PC-9 (cell line): ENCODE measurements around the gene GRID2. TPM values are rescaled to one million over a fixed set of nuclear protein-coding genes. Genes with fewer than 3 reads are reported as not detected.

ENCODE experiments used
- BruUV-seq: library from RNA; stranded (reverse); fragments of 400-500 nt; replicated peaks from 2 replicates; lab custom pipeline; 2021; lab: Mats Ljungman, UMichigan
- CTCF ChIA-PET: fragments of 300-600 bp; sonication (Branson Sonifier 250); formaldehyde crosslinking; loops from one replicate; lab custom pipeline; 2022; ENCODE audit warnings: antibody characterized with exemption; lab: Charles Lee
- POLR2A ChIA-PET: fragments of 300-600 bp; sonication (Branson Sonifier 250); formaldehyde crosslinking; loops from one replicate; lab custom pipeline; 2022; ENCODE audit warnings: antibody characterized with exemption; ENCODE audit not compliant: unreplicated experiment; lab: Charles Lee
- DNase-seq, 2 experiments: peaks; one replicate each; pipeline versions ENCODE4 v3.0.0 to v3.0.0-alpha.2; 2015 to 2022; ENCODE audit warnings: mixed read lengths in 1 of 2
- H2AFZ ChIP-seq: fragments of 200-600 bp; sonication (generic); 2 replicates; pipeline ENCODE4 v1.8.1; 2017; ENCODE audit warnings: antibody characterized with exemption
- H3F3A ChIP-seq: fragments of 200-600 bp; sonication (generic); 2 replicates; pipeline ENCODE4 v1.8.1; 2017; ENCODE audit warnings: antibody characterized with exemption, mild to moderate bottlenecking, low read depth; ENCODE audit not compliant: insufficient read depth
- H3K27ac ChIP-seq: fragments of 200-600 bp; sonication (generic); 2 replicates; pipeline ENCODE4 v1.6.1; 2016; ENCODE audit warnings: mixed run types
- H3K27me3 ChIP-seq: fragments of 200-600 bp; sonication (generic); 2 replicates; pipeline ENCODE4 v1.6.1; 2016; ENCODE audit warnings: low read depth, mixed run types; ENCODE audit not compliant: insufficient read depth
- H3K36me3 ChIP-seq: fragments of 200-600 bp; sonication (generic); 2 replicates; pipeline ENCODE4 v1.6.1; 2016; ENCODE audit warnings: low read depth, mixed run types
- H3K4me1 ChIP-seq: fragments of 200-600 bp; sonication (generic); replicated peaks from 2 replicates; pipeline ENCODE4 v1.6.1; 2016; ENCODE audit warnings: mixed run types; ENCODE audit not compliant: insufficient read depth
- H3K4me2 ChIP-seq: fragments of 200-600 bp; sonication (generic); 2 replicates; pipeline ENCODE4 v1.6.1; 2017; ENCODE audit warnings: mixed run types
- H3K4me3 ChIP-seq: fragments of 200-600 bp; sonication (generic); 2 replicates; pipeline ENCODE4 v1.6.1; 2016; ENCODE audit warnings: mixed run types
- H3K79me2 ChIP-seq: fragments of 200-600 bp; sonication (generic); 2 replicates; pipeline ENCODE4 v1.6.1; 2017; ENCODE audit warnings: low read depth, mixed run types
- H3K9me2 ChIP-seq: fragments of 200-600 bp; sonication (generic); 2 replicates; pipeline ENCODE4 v1.8.1; 2017; ENCODE audit warnings: mild to moderate bottlenecking; ENCODE audit not compliant: insufficient read depth
- H3K9me3 ChIP-seq: fragments of 200-600 bp; sonication (generic); 2 replicates; pipeline ENCODE4 v1.8.1; 2016; ENCODE audit warnings: low read depth; ENCODE audit not compliant: insufficient read depth
- H4K20me1 ChIP-seq: fragments of 200-600 bp; sonication (generic); 2 replicates; pipeline ENCODE4 v1.8.1; 2017; ENCODE audit not compliant: insufficient read depth
- CTCF ChIP-seq: fragments of 200-600 bp; sonication (generic); conservative IDR thresholded peaks from 2 replicates; pipeline ENCODE4 v1.6.1; 2017; ENCODE audit warnings: mixed run types, antibody characterized with exemption, mild to moderate bottlenecking, moderate library complexity
- EZH2 ChIP-seq: fragments of 200-600 bp; sonication (generic); IDR thresholded peaks from 2 replicates; pipeline ENCODE4 v1.8.0; 2017; ENCODE audit warnings: antibody characterized with exemption, low read depth
- intact Hi-C: fragments of 100-400 bp; cut with micrococcal nuclease; formaldehyde crosslinking; loops from one replicate; pipeline ENCODE4 v1.10.0; 2022; ENCODE audit not compliant: unreplicated experiment
- total RNA-seq: library from RNA; stranded (reverse); gene quantifications from 2 replicates; pipeline ENCODE4 v1.2.3, GENCODE V29; 2021

Gene GRID2
- total RNA-seq, 1 experiment from 2014 or later = not detected

- ChIA-PET POLR2A (no interaction called here), CTCF (no interaction called here)
- no peaks in the 10 kb centered on the region for H3K9me3 ChIP-seq
- no peaks in the 10 kb centered on the region for H3K27me3 ChIP-seq
- H3K79me2 ChIP-seq = no peaks in the 10 kb centered on the region
- no peak overlapping the region for H3K27ac ChIP-seq
- no peaks in the 10 kb centered on the region for H3K4me1 ChIP-seq
- TF ChIP-seq EZH2 (no peak), CTCF (no peak)
- intact Hi-C loops = no loop called here
- H3F3A ChIP-seq = no peaks in the 10 kb centered on the region
- H3K4me3 ChIP-seq = no peak overlapping the region
- H3K36me3 ChIP-seq = no peaks in the 10 kb centered on the region
- no peak overlapping the region for H2AFZ ChIP-seq
- H4K20me1 ChIP-seq = no peaks in the 10 kb centered on the region
- BruUV-seq = no TSS peak
- no peak for DNase-seq
- H3K4me2 ChIP-seq = no peak overlapping the region
- no peaks in the 10 kb centered on the region for H3K9me2 ChIP-seq
Measured at GRCh38 chr4:93000910-93001309, 697.1 kb downstream of the GRID2 start.

- Histone ChIP-seq H3K9me2 (no peaks in the 10 kb centered on the region), H3K27me3 (no peaks in the 10 kb centered on the region), H3K27ac (no peak overlapping the region), H3K36me3 (no peaks in the 10 kb centered on the region), H2AFZ (no peak overlapping the region), H3F3A (no peaks in the 10 kb centered on the region), H3K9me3 (no peaks in the 10 kb centered on the region), H3K4me1 (no peaks in the 10 kb centered on the region), H3K4me2 (no peak overlapping the region), H4K20me1 (no peaks in the 10 kb centered on the region), H3K4me3 (no peak overlapping the region), H3K79me2 (no peaks in the 10 kb centered on the region)
- DNase-seq = no peak
- intact Hi-C loops = no loop called here
- no peak for TF ChIP-seq EZH2
- no peak for TF ChIP-seq CTCF
- CTCF ChIA-PET = no interaction called here
- POLR2A ChIA-PET = no interaction called here
- BruUV-seq = no TSS peak
Measured at GRCh38 chr4:93002240-93002639, 698.5 kb downstream of the GRID2 start.

DNA sequence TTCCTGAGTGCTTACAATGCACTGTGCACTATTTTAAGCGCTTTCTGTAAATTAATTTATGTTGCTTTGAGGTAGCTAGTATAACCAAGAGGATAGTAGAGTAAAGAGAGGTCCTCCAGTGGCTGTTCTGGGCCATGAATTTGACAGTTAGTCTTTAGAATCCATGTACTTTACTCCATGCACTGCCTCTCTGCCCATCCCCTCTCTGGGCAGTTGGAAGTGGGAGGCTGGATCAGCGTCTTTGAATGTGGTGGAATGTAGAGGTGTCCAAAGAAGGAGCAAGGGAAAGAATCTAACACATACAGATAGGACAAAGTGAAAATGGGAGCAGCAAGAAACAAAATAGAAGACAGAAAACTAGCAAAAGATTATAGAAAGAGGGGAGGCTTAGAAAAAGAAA, 712.6 kb downstream of the GRID2 start:
- Histone ChIP-seq H3K9me2 (no peaks in the 10 kb centered on the region), H3K4me3 (no peak overlapping the region), H3K9me3 (no peaks in the 10 kb centered on the region), H4K20me1 (no peaks in the 10 kb centered on the region), H3K36me3 (no peaks in the 10 kb centered on the region), H3K4me1 (no peaks in the 10 kb centered on the region), H3F3A (no peaks in the 10 kb centered on the region), H3K4me2 (no peak overlapping the region), H3K27me3 (no peaks in the 10 kb centered on the region), H2AFZ (no peak overlapping the region), H3K79me2 (no peaks in the 10 kb centered on the region), H3K27ac (no peak overlapping the region)
- TF ChIP-seq CTCF (no peak), EZH2 (no peak)
- ChIA-PET POLR2A (no interaction called here), CTCF (no interaction called here)
- no peak for DNase-seq
- intact Hi-C loops = no loop called here
- BruUV-seq = no TSS peak
